GM23338 (cell line): ENCODE measurements around the gene WDR37. TPM values are rescaled to one million over a fixed set of nuclear protein-coding genes. Genes with fewer than 3 reads are reported as not detected.

Source experiments
- ATAC-seq: fragments of 200-7000 bp; cut with Tn5 transposase; 3 replicates; pipeline ENCODE4 v1.9.1; 2020
- DNase-seq: peaks from one replicate; pipeline ENCODE4 v3.0.0-alpha.2; 2015; ENCODE audit warnings: low spot score
- H2AFZ ChIP-seq: fragments of 200-600 bp; sonication (generic); 2 replicates; pipeline ENCODE4 v1.8.0; 2016; ENCODE audit warnings: antibody characterized with exemption, mild to moderate bottlenecking, moderate library complexity
- H3F3A ChIP-seq: fragments of 200-600 bp; sonication (generic); replicated peaks from 2 replicates; pipeline ENCODE4 v1.8.0; 2017; ENCODE audit warnings: antibody characterized with exemption, mixed run types, low read depth
- H3K27ac ChIP-seq: fragments of 200-600 bp; sonication (generic); 2 replicates; pipeline ENCODE4 v1.6.1; 2016; ENCODE audit warnings: low read depth
- H3K27me3 ChIP-seq: fragments of 200-600 bp; sonication (generic); 2 replicates; pipeline ENCODE4 v1.8.0; 2016; ENCODE audit warnings: mild to moderate bottlenecking, mixed run types, moderate library complexity; ENCODE audit not compliant: insufficient read depth
- H3K36me3 ChIP-seq: fragments of 200-600 bp; sonication (generic); 2 replicates; pipeline ENCODE4 v1.8.0; 2016; ENCODE audit warnings: mild to moderate bottlenecking; ENCODE audit not compliant: insufficient read depth
- H3K4me1 ChIP-seq: fragments of 200-600 bp; sonication (generic); 2 replicates; pipeline ENCODE4 v1.8.0; 2016; ENCODE audit warnings: mild to moderate bottlenecking, moderate library complexity; ENCODE audit not compliant: insufficient read depth
- H3K4me2 ChIP-seq: fragments of 200-600 bp; sonication (generic); 2 replicates; pipeline ENCODE4 v1.7.1; 2017; ENCODE audit warnings: mixed run types
- H3K4me3 ChIP-seq: fragments of 200-600 bp; sonication (generic); 2 replicates; pipeline ENCODE4 v1.6.1; 2016; ENCODE audit warnings: mixed run types
- H3K79me2 ChIP-seq: fragments of 200-600 bp; sonication (generic); replicated peaks from 2 replicates; pipeline ENCODE4 v1.8.0; 2017; ENCODE audit warnings: mild to moderate bottlenecking; ENCODE audit not compliant: insufficient read depth
- H3K9me2 ChIP-seq: fragments of 200-600 bp; sonication (generic); 2 replicates; pipeline ENCODE4 v1.8.0; 2017; ENCODE audit not compliant: insufficient read depth
- H4K20me1 ChIP-seq: fragments of 200-600 bp; sonication (generic); replicated peaks from 2 replicates; pipeline ENCODE4 v1.8.0; 2017; ENCODE audit warnings: mild to moderate bottlenecking; ENCODE audit not compliant: insufficient read depth
- H3K27ac Mint-ChIP-seq: 2 replicates; pipeline ENCODE4 v1.8.0; 2020; ENCODE audit warnings: inconsistent platforms, mild to moderate bottlenecking, moderate library complexity, mixed read lengths
- H3K27me3 Mint-ChIP-seq: 3 replicates; pipeline ENCODE4 v1.8.0; 2022; ENCODE audit warnings: low read depth, mild to moderate bottlenecking, moderate library complexity, mixed read lengths, inconsistent platforms; ENCODE audit not compliant: insufficient read depth, poor library complexity
- H3K36me3 Mint-ChIP-seq: 3 replicates; pipeline ENCODE4 v1.8.0; 2021; ENCODE audit warnings: low read depth, mild to moderate bottlenecking, inconsistent platforms, moderate library complexity, mixed read lengths
- H3K4me1 Mint-ChIP-seq: 3 replicates; pipeline ENCODE4 v1.8.0; 2020; ENCODE audit warnings: mild to moderate bottlenecking, inconsistent platforms, mixed read lengths
- H3K4me3 Mint-ChIP-seq: 3 replicates; pipeline ENCODE4 v1.8.0; 2021; ENCODE audit warnings: moderate library complexity, mild to moderate bottlenecking, inconsistent platforms, mixed read lengths
- H3K9me3 Mint-ChIP-seq: 3 replicates; pipeline ENCODE4 v1.8.0; 2020; ENCODE audit warnings: moderate library complexity, mild to moderate bottlenecking, inconsistent platforms, mixed read lengths
- CTCF ChIP-seq, 2 experiments: fragments of 200-600 bp in 1 of 2; sonication (generic) in 1 of 2; conservative IDR thresholded peaks; 2 replicates each; pipeline versions ENCODE4 v1.5.1 to v1.6.1; 2016 to 2017; ENCODE audit warnings: antibody characterized with exemption in 2 of 2, low read depth in 2 of 2, mild to moderate bottlenecking in 2 of 2, moderate library complexity in 1 of 2
- EZH2 ChIP-seq: fragments of 200-600 bp; sonication (generic); IDR thresholded peaks from one replicate; pipeline ENCODE4 v1.8.0; 2017; ENCODE audit warnings: antibody characterized with exemption, mild to moderate bottlenecking, low read depth; ENCODE audit not compliant: unreplicated experiment
- JUNB ChIP-seq: IDR thresholded peaks from one replicate; pipeline ENCODE4 v1.6.1; 2016; ENCODE audit warnings: antibody characterized with exemption; ENCODE audit not compliant: unreplicated experiment
- NANOG ChIP-seq: IDR thresholded peaks from 2 replicates; pipeline ENCODE4 v1.6.1; 2016; ENCODE audit warnings: antibody characterized with exemption, borderline replicate concordance
- POLR2AphosphoS5 ChIP-seq: IDR thresholded peaks from 2 replicates; pipeline ENCODE4 v1.6.1; 2016; ENCODE audit warnings: antibody characterized with exemption, low read depth
- ZNF114 ChIP-seq: fragments of 250-450 bp; sonication (Bioruptor Pico); IDR thresholded peaks from 2 replicates; pipeline ENCODE4 v1.5.0; 2020; ENCODE audit warnings: mild to moderate bottlenecking, moderate library complexity
- ZNF331 ChIP-seq: fragments of 250-450 bp; sonication (Bioruptor Pico); IDR thresholded peaks from 2 replicates; pipeline ENCODE4 v1.5.0; 2020; ENCODE audit warnings: low read depth, mild to moderate bottlenecking, moderate library complexity
- polyA plus RNA-seq: library from polyadenylated mRNA; unstranded; fragments of >200 nt; fragmentation: Nextera tagmentation; extraction: Ambion mirVana; gene quantifications from 2 replicates; pipeline ENCODE4 v1.2.1, GENCODE V29; 2016
- total RNA-seq: library from RNA; depleted of rRNA; stranded (reverse); fragments of >200 nt; shearing (Covaris generic); gene quantifications from 2 replicates; pipeline ENCODE4 v1.2.3, GENCODE V29; 2014
- TF ChIP-seq, protein P1 (sequence below): IDR thresholded peaks from 2 replicates; pipeline ENCODE4 v1.6.1; 2016; ENCODE audit warnings: antibody characterized with exemption
- TF ChIP-seq, protein P2 (sequence below): fragments of 250-450 bp; sonication (Bioruptor Pico); IDR thresholded peaks from 2 replicates; pipeline ENCODE4 v1.5.0; 2020; ENCODE audit warnings: mild to moderate bottlenecking, moderate library complexity

WDR37 gene
- total and polyA plus RNA-seq, 2 experiments from 2014 or later: 6.0 to 10.2 TPM

- Mint-ChIP-seq H3K4me1 (peaks cover 39% of the 10 kb centered on the region), H3K9me3 (no peaks in the 10 kb centered on the region), H3K36me3 (peaks cover 43% of the 10 kb centered on the region), H3K27me3 (peaks cover 9% of the 10 kb centered on the region), H3K4me3 (no peak overlapping the region), H3K27ac (peak overlapping the region; percentile 48; the same call in 1 of the 2 replicates)
- Histone ChIP-seq H3K4me2 (no peak overlapping the region), H3K27ac (peak overlapping the region; percentile 80), H3K9me2 (peaks cover 5% of the 10 kb centered on the region; the same call in 1 of the 2 replicates), H4K20me1 (no peaks in the 10 kb centered on the region; the same call in 1 of the 2 replicates), H2AFZ (no peak overlapping the region), H3K4me3 (no peak overlapping the region), H3K79me2 (peaks cover 5% of the 10 kb centered on the region; the same call in 1 of the 2 replicates), H3F3A (no peaks in the 10 kb centered on the region), H3K36me3 (no peaks in the 10 kb centered on the region; the same call in 1 of the 2 replicates), H3K27me3 (no peaks in the 10 kb centered on the region), H3K4me1 (peaks cover 11% of the 10 kb centered on the region)
- DNase-seq (no peak), ATAC-seq (peak; percentile 11; the same call in 1 of the 3 replicates)
- TF ChIP-seq NANOG (no peak), POLR2AphosphoS5 (no peak), JUNB (no peak), EZH2 (no peak), ZNF331 (no peak), CTCF (conservative IDR thresholded peaks at IDR 0.05; ENCODE audit: low read depth in 2 of 2) (no peak), ZNF114 (CRISPR knock-in tag) (no peak)
- TF ChIP-seq, protein P1, sequence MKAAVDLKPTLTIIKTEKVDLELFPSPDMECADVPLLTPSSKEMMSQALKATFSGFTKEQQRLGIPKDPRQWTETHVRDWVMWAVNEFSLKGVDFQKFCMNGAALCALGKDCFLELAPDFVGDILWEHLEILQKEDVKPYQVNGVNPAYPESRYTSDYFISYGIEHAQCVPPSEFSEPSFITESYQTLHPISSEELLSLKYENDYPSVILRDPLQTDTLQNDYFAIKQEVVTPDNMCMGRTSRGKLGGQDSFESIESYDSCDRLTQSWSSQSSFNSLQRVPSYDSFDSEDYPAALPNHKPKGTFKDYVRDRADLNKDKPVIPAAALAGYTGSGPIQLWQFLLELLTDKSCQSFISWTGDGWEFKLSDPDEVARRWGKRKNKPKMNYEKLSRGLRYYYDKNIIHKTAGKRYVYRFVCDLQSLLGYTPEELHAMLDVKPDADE: no peak
Measured at GRCh38 chr10:1110674-1111119, 54.5 kb downstream of the WDR37 start.

DNA sequence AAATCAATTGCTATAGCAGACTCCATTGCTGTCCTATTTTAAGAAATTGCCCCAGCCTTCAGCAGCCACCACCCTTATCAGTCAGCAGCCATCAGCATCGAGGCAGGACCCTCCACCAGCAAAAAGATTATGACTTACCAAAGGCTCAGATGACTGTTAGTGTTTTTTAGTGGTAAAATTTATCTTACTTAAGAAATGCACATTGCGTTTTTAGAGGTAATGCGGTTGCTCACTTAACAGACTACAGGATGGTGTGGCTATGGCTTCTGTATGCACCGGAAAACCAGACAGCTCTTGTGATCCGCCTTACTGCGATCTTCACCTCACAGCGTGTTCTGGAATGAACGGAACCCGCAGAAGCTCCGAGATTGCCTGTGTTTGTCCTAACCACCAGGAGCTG lies 58.1 kb downstream of the WDR37 start:
- peaks cover 5% of the 10 kb centered on the region for H3K27me3 Mint-ChIP-seq
- TF ChIP-seq, protein P2, sequence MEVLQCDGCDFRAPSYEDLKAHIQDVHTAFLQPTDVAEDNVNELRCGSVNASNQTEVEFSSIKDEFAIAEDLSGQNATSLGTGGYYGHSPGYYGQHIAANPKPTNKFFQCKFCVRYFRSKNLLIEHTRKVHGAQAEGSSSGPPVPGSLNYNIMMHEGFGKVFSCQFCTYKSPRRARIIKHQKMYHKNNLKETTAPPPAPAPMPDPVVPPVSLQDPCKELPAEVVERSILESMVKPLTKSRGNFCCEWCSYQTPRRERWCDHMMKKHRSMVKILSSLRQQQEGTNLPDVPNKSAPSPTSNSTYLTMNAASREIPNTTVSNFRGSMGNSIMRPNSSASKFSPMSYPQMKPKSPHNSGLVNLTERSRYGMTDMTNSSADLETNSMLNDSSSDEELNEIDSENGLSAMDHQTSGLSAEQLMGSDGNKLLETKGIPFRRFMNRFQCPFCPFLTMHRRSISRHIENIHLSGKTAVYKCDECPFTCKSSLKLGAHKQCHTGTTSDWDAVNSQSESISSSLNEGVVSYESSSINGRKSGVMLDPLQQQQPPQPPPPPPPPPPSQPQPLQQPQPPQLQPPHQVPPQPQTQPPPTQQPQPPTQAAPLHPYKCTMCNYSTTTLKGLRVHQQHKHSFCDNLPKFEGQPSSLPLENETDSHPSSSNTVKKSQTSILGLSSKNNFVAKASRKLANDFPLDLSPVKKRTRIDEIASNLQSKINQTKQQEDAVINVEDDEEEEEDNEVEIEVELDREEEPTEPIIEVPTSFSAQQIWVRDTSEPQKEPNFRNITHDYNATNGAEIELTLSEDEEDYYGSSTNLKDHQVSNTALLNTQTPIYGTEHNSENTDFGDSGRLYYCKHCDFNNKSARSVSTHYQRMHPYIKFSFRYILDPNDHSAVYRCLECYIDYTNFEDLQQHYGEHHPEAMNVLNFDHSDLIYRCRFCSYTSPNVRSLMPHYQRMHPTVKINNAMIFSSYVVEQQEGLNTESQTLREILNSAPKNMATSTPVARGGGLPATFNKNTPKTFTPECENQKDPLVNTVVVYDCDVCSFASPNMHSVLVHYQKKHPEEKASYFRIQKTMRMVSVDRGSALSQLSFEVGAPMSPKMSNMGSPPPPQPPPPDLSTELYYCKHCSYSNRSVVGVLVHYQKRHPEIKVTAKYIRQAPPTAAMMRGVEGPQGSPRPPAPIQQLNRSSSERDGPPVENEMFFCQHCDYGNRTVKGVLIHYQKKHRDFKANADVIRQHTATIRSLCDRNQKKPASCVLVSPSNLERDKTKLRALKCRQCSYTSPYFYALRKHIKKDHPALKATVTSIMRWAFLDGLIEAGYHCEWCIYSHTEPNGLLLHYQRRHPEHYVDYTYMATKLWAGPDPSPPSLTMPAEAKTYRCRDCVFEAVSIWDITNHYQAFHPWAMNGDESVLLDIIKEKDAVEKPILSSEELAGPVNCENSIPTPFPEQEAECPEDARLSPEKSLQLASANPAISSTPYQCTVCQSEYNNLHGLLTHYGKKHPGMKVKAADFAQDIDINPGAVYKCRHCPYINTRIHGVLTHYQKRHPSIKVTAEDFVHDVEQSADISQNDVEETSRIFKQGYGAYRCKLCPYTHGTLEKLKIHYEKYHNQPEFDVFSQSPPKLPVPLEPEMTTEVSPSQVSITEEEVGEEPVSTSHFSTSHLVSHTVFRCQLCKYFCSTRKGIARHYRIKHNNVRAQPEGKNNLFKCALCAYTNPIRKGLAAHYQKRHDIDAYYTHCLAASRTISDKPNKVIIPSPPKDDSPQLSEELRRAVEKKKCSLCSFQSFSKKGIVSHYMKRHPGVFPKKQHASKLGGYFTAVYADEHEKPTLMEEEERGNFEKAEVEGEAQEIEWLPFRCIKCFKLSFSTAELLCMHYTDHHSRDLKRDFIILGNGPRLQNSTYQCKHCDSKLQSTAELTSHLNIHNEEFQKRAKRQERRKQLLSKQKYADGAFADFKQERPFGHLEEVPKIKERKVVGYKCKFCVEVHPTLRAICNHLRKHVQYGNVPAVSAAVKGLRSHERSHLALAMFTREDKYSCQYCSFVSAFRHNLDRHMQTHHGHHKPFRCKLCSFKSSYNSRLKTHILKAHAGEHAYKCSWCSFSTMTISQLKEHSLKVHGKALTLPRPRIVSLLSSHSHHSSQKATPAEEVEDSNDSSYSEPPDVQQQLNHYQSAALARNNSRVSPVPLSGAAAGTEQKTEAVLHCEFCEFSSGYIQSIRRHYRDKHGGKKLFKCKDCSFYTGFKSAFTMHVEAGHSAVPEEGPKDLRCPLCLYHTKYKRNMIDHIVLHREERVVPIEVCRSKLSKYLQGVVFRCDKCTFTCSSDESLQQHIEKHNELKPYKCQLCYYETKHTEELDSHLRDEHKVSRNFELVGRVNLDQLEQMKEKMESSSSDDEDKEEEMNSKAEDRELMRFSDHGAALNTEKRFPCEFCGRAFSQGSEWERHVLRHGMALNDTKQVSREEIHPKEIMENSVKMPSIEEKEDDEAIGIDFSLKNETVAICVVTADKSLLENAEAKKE: no peak
- TF ChIP-seq, protein P1: no peak
- TF ChIP-seq POLR2AphosphoS5: no peak

More for the DNA sequence above, 58.1 kb downstream of the WDR37 start:
- H3K4me3 ChIP-seq: no peak overlapping the region
- peaks cover 5% of the 10 kb centered on the region; the same call in 1 of the 2 replicates for H3K79me2 ChIP-seq
- H3K36me3 Mint-ChIP-seq: peaks cover 22% of the 10 kb centered on the region
- no peaks in the 10 kb centered on the region for H3K9me3 Mint-ChIP-seq
- no peak overlapping the region for H3K4me2 ChIP-seq
- no peak overlapping the region for H3K4me3 Mint-ChIP-seq
- H3K27me3 ChIP-seq: no peaks in the 10 kb centered on the region
- no peaks in the 10 kb centered on the region; the same call in 1 of the 2 replicates for H4K20me1 ChIP-seq
- no peak overlapping the region for H2AFZ ChIP-seq
- no peaks in the 10 kb centered on the region; the same call in 1 of the 2 replicates for H3K36me3 ChIP-seq
- H3K4me1 Mint-ChIP-seq: peaks cover 35% of the 10 kb centered on the region
- H3K27ac ChIP-seq: peak overlapping the region; percentile 29; the same call in 1 of the 2 replicates
- DNase-seq (no peak), ATAC-seq (no peak)
- H3K9me2 ChIP-seq: peaks cover 5% of the 10 kb centered on the region; the same call in 1 of the 2 replicates
- no peaks in the 10 kb centered on the region for H3F3A ChIP-seq
- H3K4me1 ChIP-seq: peaks cover 11% of the 10 kb centered on the region
- H3K27ac Mint-ChIP-seq: no peak overlapping the region
